ENCODE data around the gene GNPTG.
"Not testable (repeated sequence)": the region's sequence is repeated elsewhere in the genome, so short reads cannot be mapped to it uniquely, and the experiment has no call there.

The GNPTG gene

DNA sequence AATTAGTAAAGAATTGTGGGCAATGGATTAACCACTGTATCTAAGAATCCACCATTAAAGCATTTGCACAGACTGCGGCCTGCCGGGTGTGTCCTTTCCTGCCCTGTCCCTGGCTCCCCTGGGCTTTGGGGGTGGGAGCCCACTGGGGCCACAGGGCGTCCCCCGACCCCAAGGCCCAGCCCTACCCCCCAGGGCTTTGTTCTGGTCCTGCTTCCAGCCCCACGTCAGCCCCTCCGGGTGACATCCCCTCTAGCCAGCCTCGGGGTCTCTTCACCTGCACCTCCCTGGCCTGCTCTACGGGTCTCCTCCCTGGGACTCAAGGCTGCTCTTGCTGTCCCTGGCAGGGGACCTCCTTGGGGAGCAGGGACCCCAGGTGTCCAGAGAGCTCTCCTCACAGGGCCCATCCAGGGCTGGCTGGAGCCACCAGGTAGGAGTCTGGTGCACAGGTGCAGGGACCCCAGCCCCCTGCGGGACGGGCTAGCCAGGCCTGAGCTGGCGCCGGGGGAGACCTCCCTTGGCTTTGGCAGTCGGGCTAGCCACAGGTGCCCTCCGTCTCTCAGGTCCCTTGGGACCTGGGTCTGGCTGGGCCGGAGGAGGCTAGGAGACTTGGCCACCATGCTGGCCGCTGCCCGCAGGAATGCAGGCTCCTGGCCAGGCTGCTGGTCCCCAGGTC lies 24.6 kb upstream of the GNPTG start:
- DNase-seq (ENCODE audit: low spot score) = no peak
- TF ChIP-seq, protein P1, sequence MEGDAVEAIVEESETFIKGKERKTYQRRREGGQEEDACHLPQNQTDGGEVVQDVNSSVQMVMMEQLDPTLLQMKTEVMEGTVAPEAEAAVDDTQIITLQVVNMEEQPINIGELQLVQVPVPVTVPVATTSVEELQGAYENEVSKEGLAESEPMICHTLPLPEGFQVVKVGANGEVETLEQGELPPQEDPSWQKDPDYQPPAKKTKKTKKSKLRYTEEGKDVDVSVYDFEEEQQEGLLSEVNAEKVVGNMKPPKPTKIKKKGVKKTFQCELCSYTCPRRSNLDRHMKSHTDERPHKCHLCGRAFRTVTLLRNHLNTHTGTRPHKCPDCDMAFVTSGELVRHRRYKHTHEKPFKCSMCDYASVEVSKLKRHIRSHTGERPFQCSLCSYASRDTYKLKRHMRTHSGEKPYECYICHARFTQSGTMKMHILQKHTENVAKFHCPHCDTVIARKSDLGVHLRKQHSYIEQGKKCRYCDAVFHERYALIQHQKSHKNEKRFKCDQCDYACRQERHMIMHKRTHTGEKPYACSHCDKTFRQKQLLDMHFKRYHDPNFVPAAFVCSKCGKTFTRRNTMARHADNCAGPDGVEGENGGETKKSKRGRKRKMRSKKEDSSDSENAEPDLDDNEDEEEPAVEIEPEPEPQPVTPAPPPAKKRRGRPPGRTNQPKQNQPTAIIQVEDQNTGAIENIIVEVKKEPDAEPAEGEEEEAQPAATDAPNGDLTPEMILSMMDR (IDR thresholded peaks at IDR 0.05; ENCODE audit: extremely low read depth, missing control alignments) = no peak

GRCh38 chr16:1327619-1327947 lies 24.1 kb upstream of the GNPTG start:
- TF ChIP-seq, protein P1 (IDR thresholded peaks at IDR 0.05; ENCODE audit: extremely low read depth, missing control alignments) = no peak
- DNase-seq (ENCODE audit: low spot score) = no peak

DNA sequence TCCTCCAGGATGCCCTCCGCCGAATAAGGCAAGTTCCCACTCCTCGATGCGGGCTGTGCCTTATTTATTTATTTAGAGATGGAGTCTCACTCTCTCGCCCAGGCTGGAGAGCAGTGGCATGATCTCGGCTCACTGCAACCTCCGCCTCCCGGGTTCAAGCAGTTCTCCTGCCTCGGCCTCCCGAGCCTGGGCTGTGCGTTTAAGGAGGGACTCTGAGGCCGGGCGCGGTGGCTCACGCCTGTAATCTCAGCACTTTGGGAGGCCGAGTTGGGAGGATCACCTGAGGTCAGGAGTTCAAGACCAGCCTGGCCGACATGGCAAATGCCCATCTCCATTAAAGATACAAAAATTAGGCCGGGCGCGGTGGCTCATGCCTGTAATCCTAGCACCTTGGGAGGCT lies 23.6 kb upstream of the GNPTG start:
- not testable (repeated sequence) for DNase-seq (ENCODE audit: low spot score)

GRCh38 chr16:1328961-1329360 lies 22.8 kb upstream of the GNPTG start:
- not testable (repeated sequence) for DNase-seq (ENCODE audit: low spot score)

- DNase-seq (ENCODE audit: low spot score) = no peak
- TF ChIP-seq, protein P1 (IDR thresholded peaks at IDR 0.05; ENCODE audit: extremely low read depth, missing control alignments) = peak; percentile 28
Measured at GRCh38 chr16:1330260-1330914, 21.3 kb upstream of the GNPTG start.

DNA sequence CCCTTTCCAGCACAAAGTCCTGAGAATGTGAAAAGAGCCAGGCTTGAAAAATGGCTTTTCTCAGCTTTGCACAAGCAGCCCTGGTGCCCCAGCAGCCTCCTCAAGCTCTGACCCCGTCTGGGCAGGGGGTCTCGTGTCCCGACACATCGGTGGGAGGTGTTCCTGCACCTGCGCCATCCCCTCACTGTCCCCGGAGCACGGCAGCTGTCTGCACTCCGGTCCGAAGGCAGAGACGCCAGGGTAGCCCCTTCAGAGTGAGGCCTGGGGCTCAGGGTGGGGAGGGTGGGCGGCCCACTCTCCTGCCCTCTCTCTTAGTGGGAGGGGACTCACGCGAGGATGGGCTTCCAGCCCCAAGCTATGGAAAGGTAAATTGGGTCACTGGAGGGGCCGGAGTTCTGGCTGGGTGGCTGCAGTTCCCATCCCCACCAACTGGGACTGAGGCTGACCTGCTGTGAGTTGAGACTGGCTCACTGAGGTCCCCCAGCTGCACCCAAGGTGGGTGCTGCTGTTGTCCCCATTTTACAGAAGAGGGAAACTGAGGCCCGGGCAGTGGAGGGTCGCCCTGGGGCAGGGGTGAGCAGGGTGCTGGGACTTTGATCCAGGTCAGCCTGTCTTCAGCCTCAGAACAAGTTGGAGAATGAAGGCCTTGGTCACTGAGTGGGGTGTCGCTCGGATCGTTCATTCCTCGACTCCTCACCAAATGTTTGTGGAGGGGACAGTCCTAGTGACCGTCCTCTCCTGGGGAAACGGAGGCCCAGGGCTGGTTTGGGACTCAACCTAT lies 20.6 kb upstream of the GNPTG start:
- TF ChIP-seq, protein P1 (IDR thresholded peaks at IDR 0.05; ENCODE audit: extremely low read depth, missing control alignments) = no peak
- DNase-seq (ENCODE audit: low spot score) = no peak

DNA sequence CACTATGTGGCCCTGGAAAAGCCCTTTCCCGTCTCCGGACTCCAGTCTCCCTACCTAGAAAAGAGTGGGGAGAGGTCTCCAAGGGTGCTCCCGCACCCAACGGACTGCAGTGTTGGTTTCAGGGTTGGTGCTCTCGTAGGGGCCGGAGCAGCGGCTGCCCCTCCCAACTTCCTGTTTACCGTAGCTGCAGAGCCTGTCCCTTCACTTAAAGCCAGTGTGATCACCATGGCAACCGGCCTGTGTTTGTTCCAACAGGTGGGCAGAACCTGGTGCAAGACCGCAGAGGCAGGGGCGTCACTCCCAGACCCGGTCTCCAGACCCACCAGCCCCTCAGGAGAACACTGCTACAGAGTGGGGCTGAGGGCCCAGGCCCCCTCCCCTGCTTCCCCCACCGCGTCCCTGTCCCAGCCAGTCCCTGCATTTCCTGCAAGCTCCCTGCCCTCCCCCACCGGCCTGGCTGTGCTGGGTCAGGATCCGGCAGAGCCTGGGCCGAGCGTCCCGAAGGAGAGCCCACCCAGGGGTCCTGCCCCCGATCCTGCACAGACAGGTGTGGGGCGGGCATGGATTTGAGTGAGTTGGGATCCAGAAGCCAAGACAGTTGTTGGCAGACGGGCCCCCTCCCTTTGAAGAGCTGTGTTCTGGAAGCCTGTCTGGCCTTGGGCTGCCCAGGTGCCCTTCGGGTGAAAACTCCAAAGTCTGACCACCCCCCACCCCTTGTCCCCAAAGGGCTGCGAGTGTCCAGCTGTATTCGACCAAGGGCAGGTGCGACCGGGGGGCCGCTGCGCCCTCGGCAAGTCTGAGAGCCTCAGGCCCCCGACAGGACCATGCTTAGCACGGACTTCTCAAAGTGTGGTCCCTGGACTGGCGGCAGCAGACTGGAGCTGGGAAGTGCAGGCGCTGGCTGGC lies 19.8 kb upstream of the GNPTG start:
- TF ChIP-seq, protein P1 (IDR thresholded peaks at IDR 0.05; ENCODE audit: extremely low read depth, missing control alignments) = no peak
- DNase-seq (ENCODE audit: low spot score) = peak; percentile 93
